ENCODE data around the gene TMEM150C.

Gene TMEM150C

DNA sequence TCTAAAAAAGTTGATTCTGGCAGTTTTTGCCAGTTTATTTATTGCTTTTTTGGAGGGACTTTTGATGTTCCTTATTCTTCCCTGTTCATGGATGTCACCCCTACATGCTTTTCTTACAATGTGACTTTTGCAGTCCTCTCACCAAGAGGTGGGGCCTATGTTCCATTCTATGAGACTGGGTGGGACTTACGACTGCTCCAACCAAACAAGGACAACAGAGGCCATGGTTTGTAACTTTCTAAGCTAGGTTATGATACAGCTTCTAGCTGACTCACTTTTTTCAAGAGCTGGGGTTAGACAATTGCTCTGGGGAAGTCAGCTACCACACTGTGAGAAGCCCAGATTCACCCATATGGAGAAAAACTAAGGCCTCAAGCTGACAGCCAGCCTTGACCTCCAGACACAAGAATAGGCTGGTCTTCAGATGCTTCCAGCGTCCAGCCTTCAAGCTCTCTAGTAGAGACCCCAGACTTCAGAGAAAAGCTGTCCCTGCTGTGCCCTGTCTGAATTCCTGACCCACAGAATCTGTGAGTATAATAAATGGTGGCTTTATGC is 91.9 kb downstream of the TMEM150C start:
- DNase-seq = no peak

DNA sequence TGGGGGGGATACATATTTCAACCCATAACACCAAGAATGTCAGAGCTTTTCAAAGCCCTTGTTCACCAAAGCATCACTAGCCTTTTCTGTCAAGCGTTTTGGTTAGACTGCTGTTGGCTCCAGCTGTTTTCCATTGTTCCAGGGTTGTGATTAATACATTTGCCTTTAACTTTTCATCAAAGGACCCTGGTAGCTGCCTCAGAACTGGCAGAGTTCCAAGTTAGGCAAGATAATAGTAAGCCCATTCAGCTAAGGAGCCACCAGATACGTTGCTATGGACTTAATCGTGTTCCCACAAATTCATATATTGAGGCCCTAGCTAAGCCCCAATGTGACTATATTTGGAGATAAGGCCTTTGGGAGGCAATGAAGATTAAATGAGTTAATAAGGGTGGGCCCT is 94.3 kb downstream of the TMEM150C start:
- no peak for DNase-seq

DNA sequence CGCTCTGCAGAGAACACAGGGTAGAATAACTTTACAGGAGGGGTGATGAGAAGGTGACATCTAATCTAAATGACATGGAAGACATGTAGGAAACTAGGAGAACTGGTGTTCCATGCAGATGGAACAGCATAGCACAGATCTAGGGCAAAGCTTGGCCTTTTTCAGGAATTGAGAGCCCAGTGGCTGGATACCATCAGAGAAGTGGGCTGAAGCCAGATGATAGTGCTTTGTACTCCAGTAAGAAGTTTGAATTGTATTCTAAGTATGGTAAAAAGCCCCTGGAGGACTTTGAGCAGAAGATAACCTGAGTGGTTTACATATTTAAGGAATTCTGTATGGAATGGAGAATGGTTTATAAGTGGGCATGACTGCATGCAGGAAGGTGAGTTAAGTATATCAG is 98.6 kb downstream of the TMEM150C start:
- DNase-seq = no peak

DNA sequence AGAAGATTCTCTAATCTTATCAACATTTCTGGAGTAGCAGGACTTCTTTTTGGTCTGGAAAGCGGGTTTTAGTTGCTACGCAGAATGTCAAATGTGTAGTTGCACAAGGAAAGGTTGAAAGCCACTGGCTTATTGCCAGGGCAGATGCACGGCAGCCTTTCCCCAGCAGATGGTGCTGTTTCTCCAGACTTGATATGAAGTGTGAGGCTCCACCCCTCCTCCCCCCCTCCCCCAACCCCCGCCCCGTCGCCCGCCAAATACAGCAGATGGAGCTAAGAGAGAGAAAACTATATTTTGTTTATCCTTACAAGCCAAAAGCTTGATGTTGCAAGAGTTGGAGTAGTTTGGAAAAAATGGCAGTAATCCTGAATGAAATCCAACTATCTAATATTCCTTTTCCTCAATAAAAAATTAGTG is 99.4 kb downstream of the TMEM150C start:
- DNase-seq = no peak

DNA sequence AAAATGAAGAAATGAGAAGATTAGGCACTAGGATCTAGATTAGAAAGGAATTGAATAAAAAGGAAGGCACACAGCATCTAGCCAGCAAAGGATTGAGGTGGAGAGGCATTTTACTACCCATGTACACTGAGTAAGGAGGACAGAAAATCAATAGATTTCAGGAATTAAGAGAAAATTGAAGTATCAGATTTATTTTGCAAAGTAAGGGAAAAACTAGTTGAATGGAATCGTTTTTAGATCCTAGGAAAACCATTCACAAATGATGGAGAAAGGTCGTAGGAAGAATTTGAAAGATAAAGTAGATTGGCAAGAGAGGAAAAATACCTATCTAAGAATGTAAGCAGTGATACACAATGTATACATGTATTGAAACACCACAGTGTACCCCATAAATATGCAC is 100.1 kb downstream of the TMEM150C start:
- no peak for DNase-seq

DNA sequence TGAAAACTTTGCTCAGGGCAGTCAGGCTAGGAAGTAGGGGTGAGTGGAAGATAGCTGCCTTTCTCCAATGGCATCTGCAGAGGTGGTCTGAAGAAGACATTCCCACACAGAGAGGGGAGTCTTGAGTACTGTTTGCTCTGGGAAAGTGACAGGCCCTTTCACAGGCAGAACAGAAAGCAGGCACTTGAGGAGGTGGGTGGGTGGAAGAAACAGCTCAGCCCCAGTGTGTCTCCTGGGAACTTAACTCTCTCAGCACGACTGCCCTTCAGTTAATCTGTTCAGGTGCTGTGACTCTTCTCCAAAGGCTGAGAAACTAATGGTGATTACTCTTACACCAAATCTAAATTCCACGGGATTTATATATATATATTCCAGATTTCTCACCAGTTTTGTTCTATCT is 103.1 kb downstream of the TMEM150C start:
- DNase-seq = no peak

DNA sequence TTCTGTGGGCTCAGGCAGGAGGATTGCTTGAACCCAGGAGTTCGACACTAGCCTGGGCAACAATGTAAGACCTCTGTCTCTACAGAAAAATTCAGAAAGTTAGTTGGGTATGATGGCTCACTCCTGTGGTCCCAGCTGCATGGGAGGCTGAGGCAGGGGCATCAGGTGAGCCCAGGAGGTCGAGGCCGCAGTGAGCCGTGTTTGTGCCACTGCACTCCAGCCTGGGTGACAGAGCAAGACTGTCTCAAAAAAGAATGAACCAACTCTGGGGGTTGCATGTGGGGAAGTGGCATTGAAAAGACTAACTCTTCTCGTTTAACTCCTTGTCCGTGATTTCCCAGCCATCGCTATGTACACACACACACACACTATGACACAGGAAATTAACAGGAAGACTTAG is 104.5 kb downstream of the TMEM150C start:
- DNase-seq = no peak

DNA sequence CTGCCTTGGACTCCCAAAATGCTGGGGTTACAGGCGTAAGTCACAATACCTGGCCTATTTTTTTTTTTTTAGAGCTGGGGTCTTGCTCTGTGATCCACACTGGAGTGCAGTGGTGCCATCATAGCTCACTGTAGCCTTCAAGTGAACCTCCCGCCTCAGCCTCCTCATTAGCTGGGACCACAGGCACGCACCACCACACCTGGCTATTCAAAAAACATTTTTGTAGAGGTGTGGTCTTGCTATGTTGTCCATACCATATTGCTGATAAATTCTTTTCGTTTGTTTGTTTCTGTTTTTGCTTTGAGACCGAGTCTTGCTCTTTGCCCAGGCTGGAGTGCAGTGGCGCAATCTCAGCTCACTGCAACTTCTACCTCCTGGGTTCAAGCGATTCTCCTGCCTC is 109.8 kb downstream of the TMEM150C start:
- DNase-seq = no peak

DNA sequence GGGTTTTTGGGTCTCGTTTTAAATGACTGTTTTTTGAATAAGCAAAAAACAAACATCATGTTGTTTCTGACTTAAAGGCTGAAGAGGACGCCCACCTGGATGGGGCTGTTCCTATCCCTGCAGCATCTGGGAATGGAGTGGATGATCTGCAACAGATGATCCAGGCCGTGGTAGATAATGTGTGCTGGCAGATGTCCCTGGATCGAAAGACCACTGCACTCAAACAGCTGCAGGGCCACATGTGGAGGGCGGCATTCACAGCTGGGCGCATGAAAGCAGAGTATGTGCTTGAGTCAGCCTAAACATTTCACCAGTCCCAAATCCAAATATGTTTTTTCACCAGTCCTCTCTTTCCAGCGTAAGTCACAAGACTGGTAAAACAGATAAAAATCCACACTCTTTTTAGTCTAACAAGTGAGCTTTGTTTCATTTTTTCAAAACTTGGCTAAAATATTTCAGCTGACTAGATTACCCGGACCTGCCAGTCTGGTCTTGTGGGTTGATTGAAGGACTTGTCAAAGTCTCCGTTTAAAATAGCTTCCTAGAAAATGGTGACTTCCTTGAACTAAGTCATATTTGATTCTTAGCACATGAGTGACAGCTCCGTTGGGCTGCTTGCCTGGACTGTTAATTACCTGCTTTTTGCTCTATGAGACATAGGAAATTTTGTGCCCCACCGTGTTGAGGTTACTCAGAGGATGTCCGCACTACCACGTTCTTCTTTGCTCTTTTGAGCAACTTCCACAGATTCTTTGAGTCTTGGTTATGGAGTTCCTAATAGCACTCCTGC is 110.6 kb downstream of the TMEM150C start:
- DNase-seq = no peak

DNA sequence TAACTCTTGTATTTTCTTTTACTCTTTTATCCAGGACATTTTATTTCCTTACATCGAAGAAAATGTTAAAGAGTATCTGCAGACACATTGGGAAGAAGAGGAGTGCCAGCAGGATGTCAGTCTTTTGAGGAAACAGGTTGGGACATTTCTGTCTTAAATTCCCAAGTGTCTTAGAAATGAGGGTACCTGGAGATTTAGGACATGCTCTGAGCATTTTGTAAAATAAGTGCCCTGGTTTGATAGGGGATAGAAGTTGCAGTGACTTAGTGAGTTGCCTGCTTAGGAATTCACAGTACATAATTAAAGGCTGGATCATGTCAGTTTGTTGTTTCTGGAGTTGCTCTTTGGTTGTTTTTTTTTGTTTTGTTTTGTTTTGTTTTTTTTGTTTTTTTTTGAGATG is 113.9 kb downstream of the TMEM150C start:
- no peak for DNase-seq

DNA sequence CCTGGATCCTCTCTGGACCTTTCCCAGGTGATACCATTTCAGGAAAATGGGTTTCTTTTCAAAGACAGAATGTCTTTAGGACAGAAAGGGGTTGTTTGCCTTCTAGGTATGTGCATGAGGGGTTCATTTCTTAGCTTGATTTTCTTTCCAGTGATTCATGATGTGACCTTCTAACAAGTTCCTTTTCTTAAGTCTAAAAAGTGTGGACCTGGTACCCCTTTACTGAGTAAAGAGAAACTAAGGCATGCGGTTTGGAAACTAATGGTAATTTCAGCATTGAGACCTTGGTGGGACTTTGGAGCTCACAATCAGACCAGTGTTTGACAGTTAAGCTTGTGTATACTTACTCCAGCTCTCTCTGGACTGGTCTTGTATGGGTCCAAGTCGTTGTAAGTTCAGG is 122.7 kb downstream of the TMEM150C start:
- DNase-seq = no peak

DNA sequence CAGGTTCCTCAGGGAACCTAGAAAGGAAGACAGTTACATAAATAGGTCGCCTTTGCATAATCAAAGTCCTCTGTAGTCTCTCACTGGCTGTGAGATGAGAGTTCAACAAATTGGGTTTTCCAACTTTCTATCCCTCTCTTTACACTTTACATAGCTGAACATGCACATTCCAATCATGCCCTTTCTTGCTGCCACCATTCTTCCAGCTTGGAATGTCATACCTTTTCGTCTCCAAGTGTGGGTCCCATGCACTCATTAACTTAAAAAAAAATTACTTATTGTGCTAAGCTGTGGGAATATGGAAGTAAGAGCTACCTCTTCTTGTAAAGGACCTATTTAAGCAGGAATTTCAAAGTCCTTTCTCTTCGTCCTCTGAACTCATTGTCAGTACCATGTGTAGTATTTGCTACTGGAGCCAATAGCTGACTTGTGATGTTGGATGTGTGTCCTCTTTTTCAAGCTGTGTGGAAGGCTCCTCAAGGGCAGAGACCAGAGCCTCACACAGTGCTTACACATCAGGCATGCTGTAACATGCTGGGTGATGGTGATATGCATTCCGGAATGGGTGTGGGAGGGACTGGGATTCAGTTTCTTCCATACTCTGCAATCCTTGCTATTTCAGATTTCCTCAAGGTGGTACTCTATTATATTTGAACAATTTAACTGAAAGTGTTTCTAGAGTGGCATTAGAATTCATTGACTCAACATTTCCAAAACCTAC is 124.3 kb downstream of the TMEM150C start:
- no peak for DNase-seq

DNA sequence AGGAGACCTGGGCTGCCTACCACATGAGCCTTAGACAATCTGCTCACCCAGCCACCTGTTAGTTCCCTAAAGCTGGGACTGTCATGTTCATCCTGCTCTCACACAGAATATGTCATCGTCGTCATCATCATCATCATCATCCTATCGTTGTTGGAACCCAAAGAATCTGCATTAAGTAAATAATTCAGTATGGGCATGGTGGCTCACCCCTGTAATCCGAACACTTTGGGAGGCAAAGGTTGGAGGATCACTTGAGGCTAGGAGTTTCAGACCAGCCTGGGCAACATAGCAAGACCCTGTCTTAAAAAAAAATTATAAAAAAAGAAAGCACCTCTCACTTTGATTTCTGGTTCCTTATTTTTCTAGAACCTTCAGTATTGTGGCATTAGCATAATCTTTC is 125.0 kb downstream of the TMEM150C start:
- DNase-seq = no peak

DNA sequence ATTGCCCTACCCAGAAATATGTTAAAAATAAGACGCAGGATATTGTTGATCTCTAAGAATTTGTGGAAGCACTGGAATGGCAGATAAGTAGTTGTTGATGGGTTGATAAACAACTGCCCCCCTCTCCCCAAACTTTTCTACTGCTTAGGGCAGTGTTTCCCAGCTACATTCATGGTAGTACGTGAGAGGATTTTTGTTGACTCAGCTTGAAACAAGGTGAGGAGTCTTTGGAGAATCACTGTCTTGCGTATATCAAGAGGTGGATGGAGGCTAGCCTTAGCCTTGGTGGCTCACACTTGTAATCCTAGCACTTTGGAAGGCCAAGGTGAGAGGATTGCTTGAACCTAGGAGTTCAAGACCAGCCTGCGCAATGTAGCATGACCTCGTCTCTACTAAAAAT is 125.7 kb downstream of the TMEM150C start:
- no peak for DNase-seq

DNA sequence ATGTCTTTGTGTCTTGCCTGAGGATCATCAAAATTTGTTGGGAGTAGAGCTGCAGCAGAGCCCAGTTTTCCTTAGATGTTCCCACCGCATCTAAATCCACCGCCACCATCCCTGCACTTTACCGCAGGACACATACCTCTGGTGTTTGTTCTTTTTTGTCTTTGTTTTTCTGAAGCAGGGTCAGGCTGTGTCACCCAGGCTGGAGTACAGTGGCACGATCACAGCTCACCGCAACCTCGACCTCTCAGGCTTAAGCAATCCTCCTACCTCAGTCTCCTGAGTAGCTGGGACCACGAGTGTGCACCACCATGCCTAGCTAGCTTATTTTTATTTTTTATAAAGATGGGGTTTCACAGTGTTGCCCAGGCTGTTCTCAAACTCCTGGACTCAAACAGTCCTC is 126.8 kb downstream of the TMEM150C start:
- DNase-seq = no peak

DNA sequence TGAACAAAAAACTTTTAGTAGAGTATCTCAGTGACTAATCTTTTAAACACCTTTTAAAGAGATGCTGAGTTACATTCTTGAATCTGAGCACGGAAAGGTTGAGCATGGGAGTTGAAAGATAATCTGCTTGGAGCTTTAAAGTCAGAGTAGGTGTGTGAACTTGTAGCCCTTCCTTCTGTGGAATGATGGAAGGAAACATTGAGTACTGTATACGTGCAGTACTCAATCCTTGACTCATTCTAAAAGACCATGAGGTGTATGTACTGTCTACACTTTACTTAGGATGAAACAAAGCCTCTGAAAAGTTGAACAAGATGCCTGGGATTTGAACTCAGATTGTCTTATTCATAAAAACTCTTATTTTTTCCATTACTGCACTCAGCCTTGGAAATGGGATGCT is 128.0 kb downstream of the TMEM150C start:
- DNase-seq = no peak

All from NCI-H187 treated with DMSO at 0.1 percent for 48 hours (cell line).